GM12878 (cell line): Measurements from ENCODE around the gene SNTA1. TPM values are rescaled to one million over a fixed set of nuclear protein-coding genes. Genes with fewer than 3 reads are reported as not detected.

Experiments used
- ATAC-seq: fragments of 200-7000 bp; cut with Tn5 transposase; 3 replicates; pipeline ENCODE4 v1.9.1; 2020; ENCODE audit warnings: mild to moderate bottlenecking, moderate library complexity
- BruUV-seq: library from RNA; stranded (reverse); fragments of 400-500 nt; replicated peaks from 2 replicates; lab custom pipeline; 2021; lab: Mats Ljungman, UMichigan
- CTCF ChIA-PET: fragments of 300-600 bp; sonication (Branson Sonifier 250); formaldehyde crosslinking; extraction: SDS; loops from one replicate; lab custom pipeline; 2021; ENCODE audit warnings: inconsistent platforms; lab: Yijun Ruan, JAX
- POLR2A ChIA-PET: fragments of 350-600 bp; formaldehyde crosslinking; extraction: SDS; loops from one replicate; lab custom pipeline; 2021; ENCODE audit warnings: inconsistent platforms; lab: Charles Lee
- RAD21 ChIA-PET: fragments of 300-600 bp; sonication (Branson Sonifier 250); formaldehyde crosslinking; loops from one replicate; lab custom pipeline; 2023; ENCODE audit warnings: antibody characterized with exemption; ENCODE audit not compliant: unreplicated experiment; lab: Charles Lee
- SMC1A ChIA-PET: fragments of 300-600 bp; sonication (Branson Sonifier 250); formaldehyde crosslinking; loops from one replicate; lab custom pipeline; 2023; ENCODE audit not compliant: unreplicated experiment, uncharacterized antibody; lab: Charles Lee
- DNase-seq: peaks from one replicate; pipeline ENCODE4 v3.0.0-alpha.2; 2011; ENCODE audit warnings: low read depth, low spot score
- FAIRE-seq: peaks from 3 replicates; lab custom pipeline; 2011; peaks lifted over from hg19 to GRCh38; lab: Jason Lieb, UNC
- H2AFZ ChIP-seq: 2 replicates; pipeline ENCODE4 v1.6.0; 2011; ENCODE audit warnings: low read depth, low read length, control low read depth; ENCODE audit not compliant: control insufficient read depth
- H3K27ac ChIP-seq: 2 replicates; pipeline ENCODE4 v1.5.1; 2011; ENCODE audit warnings: control low read depth; ENCODE audit not compliant: control insufficient read depth, insufficient read depth
- H3K27me3 ChIP-seq, 2 experiments: replicated peaks in 1 of 2; 2 replicates each; pipeline versions ENCODE4 v1.6.0 to v1.6.1; 2011; ENCODE audit warnings: low read length in 1 of 2; ENCODE audit not compliant: control insufficient read depth in 2 of 2, insufficient read depth in 2 of 2
- H3K36me3 ChIP-seq, 2 experiments: 2 replicates each; pipeline ENCODE4 v1.5.1; 2011; ENCODE audit warnings: low read length in 1 of 2; ENCODE audit not compliant: control insufficient read depth in 2 of 2, insufficient read depth in 2 of 2
- H3K4me1 ChIP-seq: 2 replicates; pipeline ENCODE4 v1.6.1; 2011; ENCODE audit warnings: mild to moderate bottlenecking, low read length, moderate library complexity, mixed read lengths; ENCODE audit not compliant: control insufficient read depth, insufficient read depth
- H3K4me2 ChIP-seq: 2 replicates; pipeline ENCODE4 v1.6.0; 2011; ENCODE audit warnings: control low read depth; ENCODE audit not compliant: control insufficient read depth, insufficient read depth
- H3K4me3 ChIP-seq: fragments of 200-600 bp; sonication (generic); 2 replicates; pipeline ENCODE4 v1.5.1; 2016
- H3K79me2 ChIP-seq: 2 replicates; pipeline ENCODE4 v1.6.0; 2011; ENCODE audit warnings: low read length; ENCODE audit not compliant: control insufficient read depth, insufficient read depth
- H3K9ac ChIP-seq: 2 replicates; pipeline ENCODE4 v1.8.0; 2011; ENCODE audit warnings: low read length, control low read depth, mixed read lengths; ENCODE audit not compliant: control insufficient read depth, insufficient read depth
- H3K9me3 ChIP-seq: replicated peaks from 3 replicates; pipeline ENCODE4 v1.5.1; 2011; ENCODE audit warnings: mild to moderate bottlenecking, low read length; ENCODE audit not compliant: control insufficient read depth, insufficient read depth
- H4K20me1 ChIP-seq: 2 replicates; pipeline ENCODE4 v1.6.0; 2011; ENCODE audit not compliant: control insufficient read depth, insufficient read depth
- CHD2 ChIP-seq: IDR thresholded peaks from 2 replicates; pipeline ENCODE4 v1.6.1; 2011; ENCODE audit warnings: low read depth, low read length, improper control_type of control experiment, borderline replicate concordance
- FOS ChIP-seq: IDR thresholded peaks from 3 replicates; pipeline ENCODE4 v1.6.1; 2011; ENCODE audit warnings: borderline replicate concordance; ENCODE audit not compliant: insufficient read length; ENCODE audit errors: extremely low read depth
- KDM1A ChIP-seq: fragments of 200-600 bp; sonication (generic); IDR thresholded peaks from 2 replicates; pipeline ENCODE4 v1.6.1; 2016; ENCODE audit warnings: borderline replicate concordance
- MEF2A ChIP-seq: IDR thresholded peaks from 2 replicates; pipeline ENCODE4 v1.6.1; 2011; ENCODE audit warnings: low read depth, mild to moderate bottlenecking, low read length, moderate library complexity; ENCODE audit not compliant: insufficient read depth
- ZNF217 ChIP-seq: fragments of 450-650 bp; IDR thresholded peaks from 2 replicates; pipeline ENCODE4 v1.6.1; 2017; ENCODE audit warnings: antibody characterized with exemption, mild to moderate bottlenecking
- WGBS: methylation state at CpG from one replicate; pipeline ENCODE4 v1.1.6; 2016; ENCODE audit warnings: low lambda C conversion rate; ENCODE audit not compliant: insufficient replicate concordance, insufficient coverage; ENCODE audit errors: missing lambda C conversion rate; 5-methylcytosine and 5-hydroxymethylcytosine counted together
- in situ Hi-C: fragments of 300-500 bp; cut with MboI; formaldehyde crosslinking; loops from 9 replicates; pipeline ENCODE4 v1.14.3; 2018; ENCODE audit warnings: mixed read lengths
- intact Hi-C: fragments of 100-400 bp; cut with micrococcal nuclease; formaldehyde crosslinking; loops from one replicate; pipeline ENCODE4 v1.14.2; 2022; ENCODE audit not compliant: unreplicated experiment
- polyA plus RNA-seq, 11 experiments: library from polyadenylated mRNA; depleted of rRNA in 4 of 11; unstranded in 6 of 11; stranded (reverse) in 5 of 11; fragments of >200 nt; fragmentation: Nextera tagmentation in 4 of 11; fragmentation: Illumina TruSeq in 1 of 11; extraction: Ambion mirVana in 4 of 11; extraction: Trizol in 1 of 11; gene quantifications; 1 replicate in 1 of 11; 2 replicates in 10 of 11; pipeline versions ENCODE4 v1.2.1 to v1.2.3, GENCODE V29; 2011 to 2016; ENCODE audit warnings: inconsistent platforms in 2 of 11, missing spikeins in 2 of 11, low read depth in 1 of 11
- total RNA-seq, 4 experiments: library from RNA; depleted of rRNA in 3 of 4; stranded (reverse); fragments of >200 nt in 3 of 4; fragmentation: Illumina TruSeq in 1 of 4; extraction: Trizol in 1 of 4; gene quantifications; 2 replicates each; pipeline versions ENCODE4 v1.2.1 to v1.2.3, GENCODE V29; 2013 to 2021
- TF ChIP-seq, protein P1 (sequence below): fragments of 450-650 bp; IDR thresholded peaks from 2 replicates; pipeline ENCODE4 v1.6.1; 2017; ENCODE audit warnings: borderline replicate concordance

SNTA1 gene
- total and polyA plus RNA-seq, 10 of the 15 experiments (the other 5 are each of a cell fraction or from before 2014, with no cell fraction given): 0.26 to 5.1 (median 1.8) TPM

DNA sequence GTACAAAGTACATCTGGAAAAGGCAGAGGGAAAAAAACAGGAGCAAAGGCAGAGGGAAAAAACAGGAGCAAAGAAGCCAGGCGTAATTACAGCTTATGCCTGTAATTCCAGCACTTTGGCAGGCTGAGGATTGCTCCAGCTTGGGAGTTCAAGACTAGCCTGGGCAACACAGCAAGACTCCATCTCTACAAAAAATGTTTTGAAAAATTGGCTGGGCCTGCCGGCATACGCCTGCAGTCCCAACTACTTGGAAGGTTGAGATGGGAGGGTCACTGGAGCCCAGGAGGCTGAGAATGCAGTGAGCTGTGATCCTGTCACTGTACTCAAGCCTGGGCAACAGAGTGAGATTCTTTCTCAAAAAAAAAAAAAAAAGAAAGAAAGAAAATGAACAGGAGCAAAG is 27.3 kb upstream of the SNTA1 start:
- Histone ChIP-seq H3K79me2 (no peaks in the 10 kb centered on the region), H3K4me2 (no peak overlapping the region), H3K27me3 (no peaks in the 10 kb centered on the region), H4K20me1 (no peaks in the 10 kb centered on the region), H3K4me3 (no peak overlapping the region), H3K9me3 (no peaks in the 10 kb centered on the region), H2AFZ (no peak overlapping the region), H3K4me1 (0 out of 2 replicates have a peak, but pooled peaks cover 4% of the 10 kb centered on the region), H3K9ac (no peak overlapping the region), H3K27ac (no peak overlapping the region), H3K36me3 (no peaks in the 10 kb centered on the region)
- ATAC-seq (no peak), FAIRE-seq (no peak), DNase-seq (no peak)
- ChIA-PET SMC1A (interaction anchor here (1.1 kb wide), 1 partner anchor 197 kb away, joined by 3 read pairs; no protein-coding TSS in a partner anchor), POLR2A (interaction anchor here (1.2 kb wide), 1 partner anchor 10 kb away, joined by 4 read pairs; no protein-coding TSS in a partner anchor), CTCF (interaction anchor here (1.2 kb wide), 1 partner anchor 198 kb away, joined by 4 read pairs; no protein-coding TSS in a partner anchor), RAD21 (interaction anchor here (0.8 kb wide), 1 partner anchor 14 kb away, joined by 3 read pairs; no protein-coding TSS in a partner anchor)
- intact Hi-C loops (no loop called here), in situ Hi-C loops (no loop called here)
- 95% methylated on average over 3 of the region's 3 CpGs for WGBS
- TF ChIP-seq, protein P1, sequence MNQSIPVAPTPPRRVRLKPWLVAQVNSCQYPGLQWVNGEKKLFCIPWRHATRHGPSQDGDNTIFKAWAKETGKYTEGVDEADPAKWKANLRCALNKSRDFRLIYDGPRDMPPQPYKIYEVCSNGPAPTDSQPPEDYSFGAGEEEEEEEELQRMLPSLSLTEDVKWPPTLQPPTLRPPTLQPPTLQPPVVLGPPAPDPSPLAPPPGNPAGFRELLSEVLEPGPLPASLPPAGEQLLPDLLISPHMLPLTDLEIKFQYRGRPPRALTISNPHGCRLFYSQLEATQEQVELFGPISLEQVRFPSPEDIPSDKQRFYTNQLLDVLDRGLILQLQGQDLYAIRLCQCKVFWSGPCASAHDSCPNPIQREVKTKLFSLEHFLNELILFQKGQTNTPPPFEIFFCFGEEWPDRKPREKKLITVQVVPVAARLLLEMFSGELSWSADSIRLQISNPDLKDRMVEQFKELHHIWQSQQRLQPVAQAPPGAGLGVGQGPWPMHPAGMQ: no peak
- TF ChIP-seq KDM1A (no peak), FOS (no peak), ZNF217 (no peak), MEF2A (no peak), CHD2 (no peak)
- BruUV-seq: no TSS peak
